Activated CD4-positive, alpha-beta memory T cell treated with anti-CD3 and anti-CD28 coated beads, Interleukin-2, amount 10 ng/mL, durations not matched to agents 7 days and 5 days (primary cell): Measurements from ENCODE around the gene FAM107B. TPM values are rescaled to one million over a fixed set of nuclear protein-coding genes. Genes with fewer than 3 reads are reported as not detected.
"Not testable (repeated sequence)": the region's sequence is repeated elsewhere in the genome, so short reads cannot be mapped to it uniquely, and the experiment has no call there.

Source experiments
- CTCF ChIA-PET: fragments of 350-600 bp; sonication (Branson Sonifier 250); formaldehyde crosslinking; loops from one replicate; lab custom pipeline; 2021; ENCODE audit warnings: antibody characterized with exemption, inconsistent platforms; lab: Charles Lee
- POLR2A ChIA-PET: fragments of 350-600 bp; sonication (Branson Sonifier 250); formaldehyde crosslinking; loops from one replicate; lab custom pipeline; 2021; ENCODE audit warnings: antibody characterized with exemption; lab: Charles Lee
- DNase-seq: peaks from one replicate; pipeline ENCODE4 v3.0.0-alpha.2; 2020
- H3K27ac Mint-ChIP-seq: one replicate; pipeline ENCODE4 v1.8.0; 2021; ENCODE audit warnings: mild to moderate bottlenecking, mixed read lengths
- H3K27me3 Mint-ChIP-seq: one replicate; pipeline ENCODE4 v1.8.0; 2021; ENCODE audit warnings: mixed read lengths
- H3K36me3 Mint-ChIP-seq: one replicate; pipeline ENCODE4 v1.8.0; 2021; ENCODE audit warnings: low read depth, mixed read lengths
- H3K4me1 Mint-ChIP-seq: one replicate; pipeline ENCODE4 v1.8.0; 2021; ENCODE audit warnings: mixed read lengths
- H3K4me3 Mint-ChIP-seq: one replicate; pipeline ENCODE4 v1.8.0; 2021; ENCODE audit warnings: mild to moderate bottlenecking, mixed read lengths
- H3K9me3 Mint-ChIP-seq: one replicate; pipeline ENCODE4 v1.8.0; 2021; ENCODE audit warnings: mixed read lengths
- total RNA-seq, 2 experiments: library from RNA; stranded (reverse); gene quantifications; one replicate each; pipeline ENCODE4 v1.2.3, GENCODE V29; 2021

The FAM107B gene
- total RNA-seq, 2 experiments from 2014 or later: 229 to 235 TPM

DNA sequence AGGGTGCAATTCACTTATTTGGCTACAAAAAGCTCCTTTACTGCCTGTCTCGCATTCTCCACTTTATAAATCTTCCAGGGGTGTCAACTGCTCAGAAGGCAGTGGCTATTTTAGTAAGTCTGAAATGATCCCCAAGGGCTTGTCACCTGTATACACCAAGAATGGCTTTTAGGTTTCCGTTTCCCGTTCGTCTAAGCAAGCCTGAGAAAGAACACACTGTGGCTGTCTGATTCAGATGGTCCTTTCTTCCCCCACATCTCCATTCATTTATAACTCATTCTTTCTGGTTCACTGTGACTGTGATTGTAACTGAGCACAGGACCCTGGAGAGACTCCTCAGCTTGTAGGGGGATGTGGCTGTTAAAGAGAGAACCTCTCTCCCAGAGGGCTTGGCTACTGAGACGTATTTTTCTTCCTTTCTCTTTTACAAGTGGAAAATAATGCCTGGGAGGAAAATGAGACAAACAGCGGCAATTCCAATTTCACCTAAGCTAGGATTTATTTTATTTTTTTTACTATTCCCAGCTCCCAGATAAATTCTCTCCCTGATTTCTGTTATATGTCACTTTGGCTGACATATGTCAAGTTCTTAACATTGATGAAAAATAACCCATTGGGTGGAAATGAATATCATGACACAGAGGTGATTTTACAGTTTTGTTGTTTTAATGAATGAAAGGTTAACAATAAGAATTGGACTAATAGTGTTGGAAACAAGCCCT is 129.3 kb downstream of the FAM107B start:
- DNase-seq: no peak
- Mint-ChIP-seq H3K4me1 (peaks cover 57% of the 10 kb centered on the region), H3K27me3 (no peaks in the 10 kb centered on the region), H3K9me3 (peaks cover 5% of the 10 kb centered on the region), H3K4me3 (no peak overlapping the region), H3K27ac (peak overlapping the region; percentile 74), H3K36me3 (peaks cover 8% of the 10 kb centered on the region)
- POLR2A ChIA-PET: interaction anchor here (1.1 to 3.0 kb wide), 3 partner anchors 13 to 460 kb away, joined by 4 to 16 read pairs (median 4); no protein-coding TSS in a partner anchor
- CTCF ChIA-PET: interaction anchor here (1.6 kb wide), 1 partner anchor 192 kb away, joined by 3 read pairs; the partner anchor contains the start of gene CDNF

DNA sequence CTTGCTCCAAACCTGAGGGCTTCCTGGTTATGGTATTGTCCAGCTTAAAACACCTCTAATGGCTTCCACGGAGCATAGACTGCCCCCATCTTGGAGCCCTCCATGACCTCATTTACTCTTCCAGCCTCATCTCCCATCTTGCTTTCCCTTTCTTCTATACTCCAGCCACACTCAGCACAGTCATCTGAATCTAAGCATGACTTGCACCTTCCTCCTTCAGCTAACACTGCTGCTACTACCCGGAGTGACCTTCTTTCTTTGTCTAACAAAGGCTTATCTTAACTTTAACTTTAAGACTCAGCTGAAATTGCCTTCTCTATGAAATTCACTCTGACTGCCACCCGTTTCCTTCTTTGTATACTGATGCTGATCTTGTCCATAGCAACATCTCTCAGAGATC is 135.1 kb downstream of the FAM107B start:
- no peak overlapping the region for H3K4me3 Mint-ChIP-seq
- ChIA-PET POLR2A (interaction anchor here (1.2 kb wide), 1 partner anchor 33 kb away, joined by 3 read pairs; no protein-coding TSS in a partner anchor), CTCF (no interaction called here)
- H3K27ac Mint-ChIP-seq: no peak overlapping the region
- peaks cover 5% of the 10 kb centered on the region for H3K9me3 Mint-ChIP-seq
- peaks cover 4% of the 10 kb centered on the region for H3K27me3 Mint-ChIP-seq
- H3K4me1 Mint-ChIP-seq: peaks cover 7% of the 10 kb centered on the region
- DNase-seq: no peak
- H3K36me3 Mint-ChIP-seq: peaks cover 8% of the 10 kb centered on the region

DNA sequence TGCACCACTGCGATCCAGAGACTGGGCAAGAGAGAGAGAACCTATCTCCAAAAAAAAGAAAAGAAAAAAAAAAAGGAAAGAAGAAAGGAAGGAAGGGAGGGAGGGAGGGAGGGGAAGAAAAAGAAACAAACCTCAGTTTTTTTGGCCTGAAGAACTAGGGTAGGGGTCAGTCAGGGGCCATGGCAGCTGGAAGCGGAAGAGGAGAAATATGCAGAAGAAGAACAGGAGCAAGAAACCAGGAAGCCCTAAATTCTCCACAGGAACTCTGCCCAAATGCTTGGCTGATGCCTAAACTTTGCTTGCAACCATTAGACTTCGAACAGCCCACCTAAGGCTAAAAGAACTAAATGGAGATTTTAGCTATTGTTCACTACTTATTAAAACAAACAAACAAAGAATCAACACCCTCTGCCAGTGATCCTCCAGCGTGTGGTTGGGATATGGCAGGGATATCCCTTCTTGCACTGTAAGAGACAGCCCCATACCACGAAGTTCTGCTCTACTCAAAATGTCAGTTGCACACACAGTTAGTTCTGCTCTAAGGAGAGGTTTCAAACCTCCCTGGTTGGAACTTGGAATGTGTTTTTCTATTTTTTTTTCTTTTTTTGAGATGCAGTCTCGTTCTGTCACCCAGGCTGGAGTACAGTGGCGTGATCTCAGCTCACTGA is 139.5 kb downstream of the FAM107B start:
- peaks cover 4% of the 10 kb centered on the region for H3K27me3 Mint-ChIP-seq
- ChIA-PET POLR2A (interaction anchor here (1.1 kb wide), 2 partner anchors 13 to 30 kb away, joined by 3 to 4 read pairs; no protein-coding TSS in a partner anchor), CTCF (no interaction called here)
- H3K4me3 Mint-ChIP-seq: no peak overlapping the region
- H3K27ac Mint-ChIP-seq: no peak overlapping the region
- no peaks in the 10 kb centered on the region for H3K9me3 Mint-ChIP-seq
- H3K4me1 Mint-ChIP-seq: peaks cover 2% of the 10 kb centered on the region
- H3K36me3 Mint-ChIP-seq: no peaks in the 10 kb centered on the region
- no peak for DNase-seq

DNA sequence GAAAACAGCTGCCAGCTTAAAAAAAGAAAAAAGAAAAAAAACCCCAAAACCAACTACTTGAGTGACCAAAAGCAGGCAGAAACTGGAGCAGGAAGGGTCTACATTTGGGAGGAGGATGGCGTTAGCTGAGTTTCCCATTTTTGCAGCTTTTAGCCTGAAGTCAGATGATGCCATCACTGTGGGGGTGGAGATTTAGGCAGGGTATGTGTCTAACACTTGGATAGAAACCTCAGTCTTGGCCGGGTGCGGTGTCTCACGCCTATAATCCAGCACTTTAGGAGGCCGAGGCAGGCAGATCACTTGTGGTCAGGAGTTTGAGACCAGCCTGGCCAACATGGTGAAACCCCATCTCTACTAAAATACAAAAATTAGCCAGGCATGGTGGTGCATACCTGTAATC is 140.1 kb downstream of the FAM107B start:
- POLR2A ChIA-PET: interaction anchor here (0.6 to 1.1 kb wide), 3 partner anchors 14 to 74 kb away, joined by 3 to 4 read pairs (median 3); no protein-coding TSS in a partner anchor
- CTCF ChIA-PET: interaction anchor here (1.2 kb wide), 1 partner anchor 10 kb away, joined by 3 read pairs; no protein-coding TSS in a partner anchor
- H3K9me3 Mint-ChIP-seq, H3K36me3 Mint-ChIP-seq, H3K4me3 Mint-ChIP-seq, H3K4me1 Mint-ChIP-seq, H3K27me3 Mint-ChIP-seq, H3K27ac Mint-ChIP-seq, DNase-seq: not testable (repeated sequence)

DNA sequence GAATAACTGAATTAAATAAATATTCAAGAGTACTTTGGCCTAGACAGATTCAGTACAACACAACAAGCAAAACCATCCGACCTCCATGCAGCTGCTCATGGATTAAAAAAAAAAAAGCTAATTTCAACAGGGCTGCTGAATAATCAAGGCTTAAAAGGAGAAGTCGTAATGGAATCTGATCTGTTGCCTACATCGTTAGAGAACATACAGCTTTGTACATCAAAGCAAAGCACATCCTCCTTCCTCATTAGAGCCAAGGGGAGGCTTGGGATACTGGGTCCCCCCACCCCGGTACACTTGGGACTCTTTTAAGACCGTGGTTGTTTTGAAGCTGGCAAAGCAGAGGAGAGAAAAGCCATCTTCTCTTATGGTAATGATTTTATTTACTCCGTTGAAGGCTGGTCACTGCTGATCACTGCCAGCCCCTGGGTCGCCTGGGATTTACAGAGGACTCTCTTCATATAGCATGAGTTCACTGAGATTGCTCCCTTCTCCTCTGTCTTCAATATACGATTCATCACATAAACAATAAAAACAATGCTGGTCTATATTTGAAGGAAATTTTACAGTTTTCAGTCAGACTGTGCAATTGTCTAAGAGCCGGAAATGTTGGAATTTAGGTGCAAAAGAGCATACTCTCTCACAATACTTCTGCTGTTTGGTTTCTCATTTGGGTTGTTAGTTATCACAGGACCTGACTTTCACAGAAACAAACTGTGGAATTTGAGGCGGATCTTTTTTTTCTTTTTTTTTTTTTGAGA is 148.8 kb downstream of the FAM107B start:
- DNase-seq: no peak
- ChIA-PET POLR2A (no interaction called here), CTCF (interaction anchor here (0.7 kb wide), 1 partner anchor 26 kb away, joined by 3 read pairs; no protein-coding TSS in a partner anchor)
- H3K36me3 Mint-ChIP-seq: no peaks in the 10 kb centered on the region
- no peak overlapping the region for H3K27ac Mint-ChIP-seq
- peaks cover 4% of the 10 kb centered on the region for H3K4me1 Mint-ChIP-seq
- H3K9me3 Mint-ChIP-seq: no peaks in the 10 kb centered on the region
- H3K27me3 Mint-ChIP-seq: no peaks in the 10 kb centered on the region
- H3K4me3 Mint-ChIP-seq: no peak overlapping the region

DNA sequence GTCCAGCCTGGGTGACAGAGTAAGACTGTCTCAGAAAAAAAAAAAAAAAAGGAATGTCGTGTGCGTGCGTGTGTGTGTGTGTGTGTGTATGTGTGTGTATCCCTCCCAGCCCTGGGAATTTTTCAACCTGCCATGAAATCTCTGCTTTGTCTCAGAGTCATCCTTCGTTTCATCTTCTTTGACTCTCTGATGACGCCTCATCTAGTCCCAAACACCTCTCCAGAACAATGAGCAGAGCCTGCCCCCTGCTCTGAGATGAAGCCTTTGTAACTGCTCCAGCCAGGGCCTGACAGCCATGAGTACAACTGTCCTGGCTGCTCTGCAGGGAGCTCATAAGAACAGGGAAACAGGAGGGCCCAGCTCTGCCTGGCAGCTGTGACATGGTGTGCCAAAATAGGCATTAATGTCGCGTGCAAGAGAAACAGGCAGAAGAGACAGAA is 149.5 kb downstream of the FAM107B start:
- H3K36me3 Mint-ChIP-seq: no peaks in the 10 kb centered on the region
- no peaks in the 10 kb centered on the region for H3K27me3 Mint-ChIP-seq
- POLR2A ChIA-PET: no interaction called here
- H3K4me1 Mint-ChIP-seq: peaks cover 4% of the 10 kb centered on the region
- no peak overlapping the region for H3K27ac Mint-ChIP-seq
- DNase-seq: no peak
- no peaks in the 10 kb centered on the region for H3K9me3 Mint-ChIP-seq
- no peak overlapping the region for H3K4me3 Mint-ChIP-seq
- CTCF ChIA-PET: interaction anchor here (0.7 to 0.8 kb wide), 2 partner anchors 9 to 16 kb away, joined by 3 to 4 read pairs; no protein-coding TSS in a partner anchor

DNA sequence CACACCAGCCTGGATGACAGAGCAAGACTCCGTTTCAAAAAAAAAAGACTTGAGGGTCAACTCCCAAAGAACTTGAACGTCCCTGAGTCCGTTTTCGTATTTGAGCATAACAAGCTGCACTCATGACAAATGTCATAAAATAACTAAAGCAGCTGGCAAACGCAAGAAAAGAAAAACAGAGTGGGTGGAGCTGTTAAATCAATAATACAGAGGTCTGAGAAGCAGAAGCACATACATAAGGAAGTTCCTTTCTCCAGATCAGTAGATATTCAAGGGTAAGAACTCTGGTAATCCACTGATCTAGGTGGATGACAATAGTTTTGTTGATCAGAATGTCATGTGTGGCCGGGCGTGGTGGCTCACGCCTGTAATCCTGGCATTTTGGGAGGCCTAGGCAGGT is 150.1 kb downstream of the FAM107B start:
- no peaks in the 10 kb centered on the region for H3K27me3 Mint-ChIP-seq
- H3K9me3 Mint-ChIP-seq: no peaks in the 10 kb centered on the region
- H3K27ac Mint-ChIP-seq: no peak overlapping the region
- ChIA-PET CTCF (interaction anchor here (0.7 to 1.2 kb wide), 3 partner anchors 9 to 16 kb away, joined by 3 to 4 read pairs (median 3); no protein-coding TSS in a partner anchor), POLR2A (no interaction called here)
- DNase-seq: no peak
- no peaks in the 10 kb centered on the region for H3K4me1 Mint-ChIP-seq
- no peaks in the 10 kb centered on the region for H3K36me3 Mint-ChIP-seq
- no peak overlapping the region for H3K4me3 Mint-ChIP-seq

DNA sequence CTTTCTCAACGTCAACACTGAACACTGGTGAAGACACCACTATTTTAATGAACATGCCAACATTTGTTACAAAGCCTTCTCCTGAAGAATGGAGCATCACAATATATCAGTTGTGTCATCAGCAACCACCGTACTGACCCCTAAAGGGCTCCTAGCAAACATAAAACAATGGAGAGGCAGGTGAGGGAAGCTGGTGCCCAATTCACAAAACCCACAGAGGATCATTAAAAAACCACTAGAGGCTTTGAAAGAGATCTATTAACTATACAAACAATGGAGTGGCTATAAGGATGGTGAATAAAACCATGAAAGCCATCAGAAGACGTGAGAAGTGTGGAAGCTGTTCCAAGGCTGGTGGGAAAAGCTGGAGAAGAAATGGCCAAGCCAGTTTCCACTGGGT is 150.8 kb downstream of the FAM107B start:
- no peak overlapping the region for H3K4me3 Mint-ChIP-seq
- ChIA-PET POLR2A (interaction anchor here (1.1 to 1.3 kb wide), 2 partner anchors 18 to 25 kb away, joined by 3 to 4 read pairs; no protein-coding TSS in a partner anchor), CTCF (interaction anchor here (1.2 to 1.3 kb wide), 2 partner anchors 10 to 199 kb away, joined by 3 read pairs; no protein-coding TSS in a partner anchor)
- no peaks in the 10 kb centered on the region for H3K27me3 Mint-ChIP-seq
- H3K4me1 Mint-ChIP-seq: no peaks in the 10 kb centered on the region
- no peak overlapping the region for H3K27ac Mint-ChIP-seq
- H3K36me3 Mint-ChIP-seq: no peaks in the 10 kb centered on the region
- H3K9me3 Mint-ChIP-seq: no peaks in the 10 kb centered on the region
- DNase-seq: no peak

DNA sequence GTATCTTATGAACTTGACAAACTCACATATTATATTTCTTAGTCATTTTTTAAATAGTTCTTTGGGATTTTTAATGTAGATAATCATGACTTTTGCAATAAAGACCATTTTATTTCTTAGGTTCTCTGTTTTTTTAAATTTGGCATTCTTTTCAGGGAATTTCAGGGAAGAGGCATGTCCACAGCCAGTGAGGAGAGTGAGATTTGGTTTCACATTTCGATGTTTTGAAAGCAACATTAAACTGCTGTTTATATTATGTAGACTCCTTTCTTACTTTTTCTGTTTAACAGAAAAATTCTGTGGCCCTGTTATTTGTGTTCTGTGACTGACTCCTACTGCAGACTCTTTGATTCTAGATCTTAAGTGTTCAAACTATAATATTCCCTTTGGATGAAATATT is 153.7 kb downstream of the FAM107B start:
- DNase-seq: no peak
- Mint-ChIP-seq H3K4me1 (peaks cover 18% of the 10 kb centered on the region), H3K36me3 (no peaks in the 10 kb centered on the region), H3K4me3 (no peak overlapping the region), H3K27me3 (no peaks in the 10 kb centered on the region), H3K27ac (no peak overlapping the region), H3K9me3 (no peaks in the 10 kb centered on the region)
- ChIA-PET POLR2A (interaction anchor here (0.9 kb wide), 1 partner anchor 16 kb away, joined by 3 read pairs; no protein-coding TSS in a partner anchor), CTCF (no interaction called here)

DNA sequence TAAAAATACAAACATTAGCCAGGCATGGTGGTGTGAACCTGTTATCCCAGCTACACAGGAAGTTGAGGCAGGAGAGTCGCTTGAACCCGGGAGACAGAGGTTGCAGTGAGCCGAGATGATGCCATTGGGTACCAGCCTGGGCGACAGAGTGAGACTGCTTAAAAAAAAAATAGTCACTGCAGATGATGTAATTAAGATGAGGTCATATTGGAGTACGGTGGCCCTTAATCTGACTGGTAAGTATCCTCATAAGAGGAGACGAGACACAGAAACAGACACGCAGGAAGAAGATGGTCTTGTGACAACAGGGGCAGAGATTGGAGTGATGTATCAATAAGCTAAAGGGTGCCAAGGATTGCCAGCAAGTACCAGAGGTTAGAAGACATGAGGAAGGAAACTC is 156.0 kb downstream of the FAM107B start:
- no peak overlapping the region for H3K27ac Mint-ChIP-seq
- POLR2A ChIA-PET: no interaction called here
- no peaks in the 10 kb centered on the region for H3K9me3 Mint-ChIP-seq
- no peak for DNase-seq
- CTCF ChIA-PET: no interaction called here
- no peaks in the 10 kb centered on the region for H3K36me3 Mint-ChIP-seq
- H3K27me3 Mint-ChIP-seq: no peaks in the 10 kb centered on the region
- no peak overlapping the region for H3K4me3 Mint-ChIP-seq
- peaks cover 19% of the 10 kb centered on the region for H3K4me1 Mint-ChIP-seq

DNA sequence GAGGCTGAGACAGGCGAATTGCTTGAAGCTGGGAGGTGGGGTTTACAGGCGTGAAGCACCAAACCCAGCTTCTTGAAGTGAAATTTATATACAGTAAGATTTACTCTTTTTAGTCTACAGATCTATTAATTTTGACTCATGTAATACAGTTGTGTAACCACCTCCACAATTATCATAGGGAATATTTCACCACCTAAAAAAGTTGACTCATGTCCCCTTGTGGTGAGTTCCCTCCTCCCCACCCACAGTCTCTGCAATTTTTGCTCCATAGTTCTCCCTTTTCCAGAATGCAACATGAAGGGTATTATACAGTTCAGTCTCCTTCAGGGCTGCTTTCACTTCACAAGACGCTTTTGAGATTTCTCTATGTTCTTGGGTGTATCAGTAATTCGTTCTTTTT is 156.8 kb downstream of the FAM107B start:
- no peaks in the 10 kb centered on the region for H3K36me3 Mint-ChIP-seq
- no peak overlapping the region for H3K27ac Mint-ChIP-seq
- ChIA-PET CTCF (no interaction called here), POLR2A (interaction anchor here (1.3 to 1.5 kb wide), 2 partner anchors 10 to 45 kb away, joined by 4 to 5 read pairs; no protein-coding TSS in a partner anchor)
- peaks cover 24% of the 10 kb centered on the region for H3K4me1 Mint-ChIP-seq
- H3K27me3 Mint-ChIP-seq: no peaks in the 10 kb centered on the region
- no peaks in the 10 kb centered on the region for H3K9me3 Mint-ChIP-seq
- H3K4me3 Mint-ChIP-seq: no peak overlapping the region
- DNase-seq: no peak

DNA sequence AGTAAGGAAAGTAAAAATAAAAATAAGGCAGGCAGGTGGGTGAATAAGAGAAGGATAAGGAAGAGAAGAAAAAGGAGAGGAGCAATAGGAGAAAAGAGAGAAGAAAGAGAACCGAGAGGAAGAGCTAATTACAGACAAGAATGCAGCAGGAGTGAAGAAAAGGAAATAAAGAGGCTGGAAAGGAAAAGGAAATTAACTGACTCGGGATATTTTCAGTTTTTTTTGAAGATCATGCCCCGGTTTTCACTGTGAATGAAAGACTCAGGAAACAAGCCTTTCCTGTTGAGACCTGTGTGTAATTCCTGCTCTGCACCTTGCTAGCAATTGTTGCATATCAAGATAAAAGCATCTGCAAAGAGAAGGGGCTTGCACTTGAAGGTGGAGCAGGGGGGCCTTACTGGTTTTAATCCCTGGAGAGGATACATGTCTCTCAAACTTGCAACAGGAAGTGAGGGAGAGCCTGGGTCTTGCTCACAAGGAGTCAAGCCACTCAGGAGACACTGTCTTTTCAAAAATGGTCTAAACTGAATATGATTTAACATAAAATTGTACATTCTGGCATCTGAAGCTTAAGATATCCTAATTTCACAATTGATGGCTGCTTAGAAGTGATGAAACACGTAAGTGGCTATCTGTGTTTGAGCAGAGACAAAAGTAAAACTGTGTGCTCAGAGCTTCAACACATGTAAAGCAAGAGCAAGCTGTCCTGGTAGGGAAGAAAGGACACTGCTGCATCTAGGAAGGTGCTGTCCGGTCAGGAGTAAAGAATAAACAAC is 157.6 kb downstream of the FAM107B start:
- DNase-seq: no peak
- Mint-ChIP-seq H3K36me3 (no peaks in the 10 kb centered on the region), H3K4me1 (peaks cover 28% of the 10 kb centered on the region), H3K9me3 (no peaks in the 10 kb centered on the region), H3K27me3 (no peaks in the 10 kb centered on the region), H3K4me3 (no peak overlapping the region), H3K27ac (no peak overlapping the region)
- ChIA-PET POLR2A (interaction anchor here (1.3 to 1.5 kb wide), 2 partner anchors 11 to 45 kb away, joined by 4 to 5 read pairs; no protein-coding TSS in a partner anchor), CTCF (no interaction called here)
